ENCODE results near the gene SLCO2A1. TPM values are rescaled to one million over a fixed set of nuclear protein-coding genes. Genes with fewer than 3 reads are reported as not detected.
A peak's percentile ranks its signal among the peaks of the same experiment; 100 is the strongest.

Gene SLCO2A1
- polyA plus RNA-seq, 6 donors from 2014 or later = not detected

GRCh38 chr3:133987948-133988484 lies 41.7 kb downstream of the SLCO2A1 start:
- no peak for DNase-seq
- ATAC-seq (ENCODE audit: low read depth in 2 of 2) = no peak
- Mint-ChIP-seq H3K27ac (no peak overlapping the region), H3K4me1 (peaks cover 0 to 2% (median 0%) of the 10 kb centered on the region in 3 donors), H3K9me3 (no peaks in the 10 kb centered on the region), H3K36me3 (no peaks in the 10 kb centered on the region), H3K4me3 (no peak overlapping the region), H3K27me3 (peaks cover 1 to 10% (median 5%) of the 10 kb centered on the region in 3 donors)

DNA sequence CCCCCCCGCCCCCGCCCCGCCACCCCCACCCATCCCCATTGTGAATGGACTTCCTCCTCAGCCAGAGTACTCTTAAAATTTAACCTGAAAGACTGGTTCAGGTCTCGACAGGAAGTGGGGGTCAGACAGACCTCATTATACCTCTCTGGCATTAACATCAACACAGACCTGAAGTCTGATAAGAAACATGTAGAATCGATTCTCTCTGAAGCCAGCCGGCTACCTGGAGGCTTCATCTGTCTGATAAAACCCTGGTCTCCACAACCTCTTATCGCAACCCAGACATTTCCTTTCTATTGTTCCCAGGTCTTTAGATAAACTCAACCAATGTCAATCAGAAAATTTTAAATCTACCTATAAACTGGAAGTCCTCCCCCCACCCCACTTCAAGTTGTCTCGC lies 42.6 kb downstream of the SLCO2A1 start:
- no peaks in the 10 kb centered on the region for H3K9me3 Mint-ChIP-seq
- no peaks in the 10 kb centered on the region for H3K36me3 Mint-ChIP-seq
- ATAC-seq (ENCODE audit: low read depth in 2 of 2) (no peak), DNase-seq (no peak)
- H3K27me3 Mint-ChIP-seq = peaks cover 5 to 19% (median 10%) of the 10 kb centered on the region in 3 donors
- H3K27ac Mint-ChIP-seq = no peak overlapping the region
- peaks cover 0 to 2% (median 0%) of the 10 kb centered on the region in 3 donors for H3K4me1 Mint-ChIP-seq
- no peak overlapping the region for H3K4me3 Mint-ChIP-seq

GRCh38 chr3:133986311-133986710 lies 43.4 kb downstream of the SLCO2A1 start:
- Mint-ChIP-seq H3K36me3 (no peaks in the 10 kb centered on the region), H3K27me3 (peaks cover 5 to 20% (median 11%) of the 10 kb centered on the region in 3 donors), H3K4me1 (peaks cover 0 to 2% (median 0%) of the 10 kb centered on the region in 3 donors), H3K9me3 (no peaks in the 10 kb centered on the region), H3K4me3 (no peak overlapping the region), H3K27ac (peak overlapping the region in 1 of 6 donors; percentile 22)
- no peak for ATAC-seq (ENCODE audit: low read depth in 2 of 2)
- DNase-seq = no peak

- Mint-ChIP-seq H3K27ac (no peak overlapping the region), H3K4me1 (peaks cover 0 to 2% (median 0%) of the 10 kb centered on the region in 3 donors), H3K4me3 (no peak overlapping the region), H3K9me3 (no peaks in the 10 kb centered on the region), H3K36me3 (no peaks in the 10 kb centered on the region), H3K27me3 (peaks cover 2 to 20% (median 11%) of the 10 kb centered on the region in 3 donors)
- ATAC-seq (ENCODE audit: low read depth in 2 of 2) = no peak
- no peak for DNase-seq
Observed at GRCh38 chr3:133984975-133985374, 44.8 kb downstream of the SLCO2A1 start.

DNA sequence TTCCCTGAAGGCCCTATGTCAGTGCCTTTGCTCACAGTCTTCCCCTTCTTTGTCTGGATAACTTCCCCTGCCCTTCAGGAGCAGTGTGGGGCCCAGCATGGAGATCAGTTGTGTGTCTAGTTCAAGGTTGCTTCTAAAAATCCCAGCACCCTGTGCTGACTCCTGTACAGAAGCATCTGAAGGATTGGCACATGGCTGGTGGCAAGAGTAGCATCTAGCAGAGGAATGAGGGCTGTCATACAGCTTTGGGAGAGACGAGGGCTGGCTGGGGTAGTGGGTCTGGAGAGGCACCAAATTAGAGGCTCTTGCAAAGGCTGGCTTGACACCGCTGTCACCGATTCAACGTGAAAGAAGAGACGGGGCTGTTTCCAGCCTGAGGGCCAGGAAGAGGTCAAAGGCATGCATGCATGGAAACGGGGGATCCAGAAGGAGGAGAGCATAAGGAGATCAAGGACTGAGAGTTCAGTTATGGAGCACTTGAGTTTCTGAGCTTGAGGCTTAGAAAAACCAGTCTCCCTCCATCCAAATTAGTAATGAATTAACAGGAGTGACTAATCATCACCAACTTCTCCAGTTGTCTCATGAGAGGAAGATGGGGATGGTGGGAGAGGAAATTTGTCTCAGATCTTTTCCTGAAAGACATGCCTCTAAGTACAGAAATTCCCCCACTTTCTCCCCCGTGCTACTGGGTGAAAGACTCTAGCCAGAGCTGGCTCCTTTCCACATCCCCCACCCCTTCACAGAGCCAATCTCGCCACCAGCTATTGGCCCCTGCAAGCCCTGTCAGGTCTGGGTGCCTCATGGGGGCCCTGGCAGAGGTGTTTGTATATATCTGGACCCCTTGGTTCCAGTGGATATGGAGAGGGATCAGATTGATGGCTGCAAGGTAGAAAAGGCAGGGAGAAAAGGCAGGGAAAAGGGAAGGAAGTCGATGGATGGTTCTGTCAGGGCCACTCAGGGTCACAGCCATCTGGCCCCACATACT lies 45.9 kb downstream of the SLCO2A1 start:
- DNase-seq (no peak), ATAC-seq (ENCODE audit: low read depth in 2 of 2) (no peak)
- H3K4me3 Mint-ChIP-seq = no peak overlapping the region
- H3K4me1 Mint-ChIP-seq = peaks cover 0 to 2% (median 0%) of the 10 kb centered on the region in 3 donors
- no peak overlapping the region for H3K27ac Mint-ChIP-seq
- H3K36me3 Mint-ChIP-seq = no peaks in the 10 kb centered on the region
- peaks cover 0 to 20% (median 11%) of the 10 kb centered on the region in 3 donors for H3K27me3 Mint-ChIP-seq
- H3K9me3 Mint-ChIP-seq = no peaks in the 10 kb centered on the region

GRCh38 chr3:133983126-133983525 lies 46.6 kb downstream of the SLCO2A1 start:
- peaks cover 0 to 2% (median 0%) of the 10 kb centered on the region in 3 donors for H3K4me1 Mint-ChIP-seq
- H3K9me3 Mint-ChIP-seq = no peaks in the 10 kb centered on the region
- H3K36me3 Mint-ChIP-seq = no peaks in the 10 kb centered on the region
- H3K27me3 Mint-ChIP-seq = peaks cover 0 to 23% (median 11%) of the 10 kb centered on the region in 3 donors
- ATAC-seq (ENCODE audit: low read depth in 2 of 2) (no peak), DNase-seq (no peak)
- H3K27ac Mint-ChIP-seq = no peak overlapping the region
- H3K4me3 Mint-ChIP-seq = no peak overlapping the region

DNA sequence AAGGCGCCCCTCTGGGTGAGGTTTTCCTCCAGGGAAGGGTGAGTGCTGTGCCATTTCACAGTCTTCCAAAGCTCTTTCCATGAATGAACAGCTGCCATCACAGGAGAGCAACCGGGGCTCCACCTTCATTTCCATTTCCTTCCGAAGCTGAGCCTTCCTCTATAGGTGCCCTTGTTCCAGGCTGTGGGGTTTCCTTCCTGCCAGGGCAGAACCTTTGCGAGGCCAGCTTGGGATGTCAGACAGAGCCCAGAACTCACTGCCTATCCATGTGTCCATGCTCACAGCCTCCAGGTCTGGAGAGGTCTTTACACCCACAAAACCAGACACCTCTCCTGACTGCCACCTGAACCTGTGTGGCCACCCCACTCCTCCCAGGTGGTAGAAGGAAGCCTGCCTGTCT lies 49.2 kb downstream of the SLCO2A1 start:
- H3K36me3 Mint-ChIP-seq = no peaks in the 10 kb centered on the region
- peaks cover 0 to 37% (median 11%) of the 10 kb centered on the region in 3 donors for H3K27me3 Mint-ChIP-seq
- H3K27ac Mint-ChIP-seq = no peak overlapping the region
- ATAC-seq (ENCODE audit: low read depth in 2 of 2) = no peak
- H3K9me3 Mint-ChIP-seq = no peaks in the 10 kb centered on the region
- H3K4me1 Mint-ChIP-seq = no peaks in the 10 kb centered on the region
- no peak overlapping the region for H3K4me3 Mint-ChIP-seq
- DNase-seq = no peak

- DNase-seq = no peak
- Mint-ChIP-seq H3K27ac (no peak overlapping the region), H3K27me3 (peaks cover 0 to 37% (median 13%) of the 10 kb centered on the region in 3 donors)
Observed at GRCh38 chr3:133980035-133980434, 49.7 kb downstream of the SLCO2A1 start.

DNA sequence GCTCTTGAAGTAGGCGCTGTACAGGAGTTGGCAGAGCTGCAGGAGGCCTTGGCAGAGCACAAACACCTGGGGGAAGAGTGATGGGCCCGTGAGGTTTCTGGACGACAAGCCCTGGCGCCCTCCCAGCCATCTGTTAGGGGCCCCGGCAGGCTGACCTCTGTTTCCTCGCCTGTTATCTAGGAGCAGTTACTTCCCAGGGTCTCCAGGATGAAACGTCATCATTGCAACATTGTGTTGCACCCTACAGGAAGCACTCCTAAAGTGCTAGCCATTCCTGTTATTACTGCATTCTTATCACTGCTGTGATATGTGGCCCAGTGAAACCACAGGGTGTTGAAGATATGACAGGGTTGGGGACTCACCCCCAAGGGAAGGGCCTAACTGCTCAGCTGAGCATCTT lies 50.2 kb downstream of the SLCO2A1 start:
- H3K27ac Mint-ChIP-seq = no peak overlapping the region
- peaks cover 0 to 37% (median 15%) of the 10 kb centered on the region in 3 donors for H3K27me3 Mint-ChIP-seq
- no peaks in the 10 kb centered on the region for H3K36me3 Mint-ChIP-seq
- no peak overlapping the region for H3K4me3 Mint-ChIP-seq
- H3K4me1 Mint-ChIP-seq = no peaks in the 10 kb centered on the region
- no peak for ATAC-seq (ENCODE audit: low read depth in 2 of 2)
- peaks cover 0 to 4% (median 0%) of the 10 kb centered on the region in 7 donors for H3K9me3 Mint-ChIP-seq
- no peak for DNase-seq

More at GRCh38 chr3:133980035-133980434, 49.7 kb downstream of the SLCO2A1 start:
- Mint-ChIP-seq H3K4me1 (no peaks in the 10 kb centered on the region), H3K4me3 (peak overlapping the region in 1 of 8 donors; percentile 9), H3K36me3 (no peaks in the 10 kb centered on the region), H3K9me3 (peaks cover 0 to 3% (median 0%) of the 10 kb centered on the region in 7 donors)
- ATAC-seq (ENCODE audit: low read depth in 2 of 2) = no peak

DNA sequence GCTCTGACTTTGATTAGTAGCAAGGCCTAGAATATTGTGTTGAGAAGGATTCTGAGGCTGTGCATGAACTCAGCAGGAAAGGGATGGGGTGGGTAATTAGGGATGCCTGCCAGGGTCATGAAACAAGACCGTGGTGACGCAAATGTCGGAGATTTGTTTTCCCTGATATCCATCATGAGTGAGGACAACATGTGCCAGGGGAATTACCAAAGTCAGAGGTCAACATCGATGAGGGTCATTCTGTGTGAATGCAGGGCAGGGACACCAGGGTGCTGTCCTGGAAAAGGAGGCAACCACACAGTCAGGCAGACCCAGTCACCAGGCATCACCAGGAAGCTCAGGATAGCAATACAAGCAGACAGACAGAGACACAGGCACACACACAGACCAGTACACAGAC lies 52.2 kb downstream of the SLCO2A1 start:
- H3K27ac Mint-ChIP-seq = no peak overlapping the region
- H3K36me3 Mint-ChIP-seq = no peaks in the 10 kb centered on the region
- no peak overlapping the region for H3K4me3 Mint-ChIP-seq
- ATAC-seq (ENCODE audit: low read depth in 2 of 2) (no peak), DNase-seq (no peak)
- no peaks in the 10 kb centered on the region for H3K4me1 Mint-ChIP-seq
- peaks cover 0 to 22% (median 10%) of the 10 kb centered on the region in 3 donors for H3K27me3 Mint-ChIP-seq
- H3K9me3 Mint-ChIP-seq = peaks cover 0 to 11% (median 4%) of the 10 kb centered on the region in 7 donors

DNA sequence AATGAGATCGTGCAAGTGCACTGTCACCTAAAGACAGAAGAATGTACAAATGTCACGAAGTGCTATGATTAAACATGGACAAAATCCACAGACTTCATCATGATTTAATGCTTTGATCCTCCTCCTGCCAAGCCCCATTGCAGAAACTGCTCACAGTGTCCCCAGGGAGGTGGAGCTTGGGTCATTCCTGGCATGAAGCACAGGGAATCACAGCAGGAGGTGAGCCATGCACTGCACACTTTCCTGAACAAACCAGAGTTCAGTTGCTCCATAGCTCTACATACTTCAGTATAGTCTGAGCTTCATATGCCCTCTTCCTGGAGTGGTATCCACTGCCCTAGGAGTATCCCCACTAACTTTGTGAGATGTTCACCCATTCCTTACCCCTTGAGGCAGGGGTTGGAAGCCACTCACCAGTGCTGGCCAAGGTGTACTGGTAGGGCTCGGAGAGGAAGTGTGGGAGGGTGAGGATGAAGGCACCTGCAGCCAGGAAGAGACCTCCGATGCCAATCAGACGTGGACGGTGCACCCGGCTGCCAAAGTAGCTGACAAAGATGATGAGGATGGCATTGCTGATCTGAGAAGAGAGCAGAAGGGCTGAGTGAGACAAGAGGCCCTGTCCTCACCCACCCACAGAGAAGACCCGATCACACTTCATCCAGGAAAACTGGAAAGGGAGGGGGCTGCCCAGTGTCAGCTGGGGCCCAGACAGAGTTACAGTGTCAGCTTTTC lies 56.3 kb downstream of the SLCO2A1 start:
- peaks cover 6 to 12% of the 10 kb centered on the region in 2 donors for H3K36me3 Mint-ChIP-seq
- H3K9me3 Mint-ChIP-seq = peaks cover 0 to 28% (median 11%) of the 10 kb centered on the region in 7 donors
- no peak for DNase-seq
- no peak overlapping the region for H3K27ac Mint-ChIP-seq
- H3K4me3 Mint-ChIP-seq = no peak overlapping the region
- ATAC-seq (ENCODE audit: low read depth in 2 of 2) = no peak
- H3K27me3 Mint-ChIP-seq = peaks cover 5 to 17% (median 5%) of the 10 kb centered on the region in 3 donors
- no peaks in the 10 kb centered on the region for H3K4me1 Mint-ChIP-seq

GRCh38 chr3:133972156-133972555 lies 57.6 kb downstream of the SLCO2A1 start:
- H3K27me3 Mint-ChIP-seq = peaks cover 5 to 11% (median 5%) of the 10 kb centered on the region in 3 donors
- H3K4me1 Mint-ChIP-seq = no peaks in the 10 kb centered on the region
- peaks cover 0 to 28% (median 11%) of the 10 kb centered on the region in 7 donors for H3K9me3 Mint-ChIP-seq
- peaks cover 6 to 12% of the 10 kb centered on the region in 2 donors for H3K36me3 Mint-ChIP-seq
- peak overlapping the region in 1 of 6 donors; percentile 64 for H3K27ac Mint-ChIP-seq
- ATAC-seq (ENCODE audit: low read depth in 2 of 2) (no peak), DNase-seq (no peak)
- H3K4me3 Mint-ChIP-seq = no peak overlapping the region

- Mint-ChIP-seq H3K9me3 (peaks cover 0 to 28% (median 11%) of the 10 kb centered on the region in 7 donors), H3K27ac (no peak overlapping the region), H3K36me3 (peaks cover 6 to 12% of the 10 kb centered on the region in 2 donors), H3K27me3 (peaks cover 0 to 11% (median 5%) of the 10 kb centered on the region in 3 donors), H3K4me3 (no peak overlapping the region), H3K4me1 (no peaks in the 10 kb centered on the region)
- DNase-seq (no peak), ATAC-seq (ENCODE audit: low read depth in 2 of 2) (no peak)
Observed at GRCh38 chr3:133970916-133971315, 58.8 kb downstream of the SLCO2A1 start.
